GDM1 (cell line): ENCODE measurements around the gene TBC1D30.

Experiments
- DNase-seq: peaks from one replicate; lab custom pipeline; 2025; lab: John Stamatoyannopoulos, UW

TBC1D30 gene

DNA sequence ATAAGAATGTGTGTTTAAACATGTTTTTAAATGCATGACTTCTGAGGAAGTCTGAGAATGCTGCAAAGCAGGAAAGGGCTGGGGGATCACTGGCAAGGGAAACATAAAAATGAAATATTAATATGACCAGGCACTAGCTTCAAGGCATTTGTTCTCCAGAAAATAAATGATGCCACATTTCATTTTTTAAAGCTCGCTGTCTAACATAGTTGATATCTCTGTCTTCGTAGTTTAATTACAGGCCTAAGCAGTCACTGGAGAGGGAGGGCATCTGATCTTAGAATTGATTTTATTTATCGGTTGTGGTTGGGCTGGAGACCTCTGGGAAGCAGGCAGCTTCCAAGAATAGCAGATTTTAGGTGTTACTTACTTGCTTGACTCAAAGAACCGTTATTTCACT lies 87.5 kb downstream of the TBC1D30 start:
- no peak for DNase-seq

GRCh38 chr12:64912516-64913255 lies 88.2 kb downstream of the TBC1D30 start:
- DNase-seq: no peak

- DNase-seq: no peak
Measured at GRCh38 chr12:64915242-64915641, 90.8 kb downstream of the TBC1D30 start.

- no peak for DNase-seq
Measured at GRCh38 chr12:64916411-64917261, 92.2 kb downstream of the TBC1D30 start.

GRCh38 chr12:64918344-64918743 lies 93.9 kb downstream of the TBC1D30 start:
- no peak for DNase-seq

GRCh38 chr12:64918801-64919200 lies 94.4 kb downstream of the TBC1D30 start:
- DNase-seq: no peak

DNA sequence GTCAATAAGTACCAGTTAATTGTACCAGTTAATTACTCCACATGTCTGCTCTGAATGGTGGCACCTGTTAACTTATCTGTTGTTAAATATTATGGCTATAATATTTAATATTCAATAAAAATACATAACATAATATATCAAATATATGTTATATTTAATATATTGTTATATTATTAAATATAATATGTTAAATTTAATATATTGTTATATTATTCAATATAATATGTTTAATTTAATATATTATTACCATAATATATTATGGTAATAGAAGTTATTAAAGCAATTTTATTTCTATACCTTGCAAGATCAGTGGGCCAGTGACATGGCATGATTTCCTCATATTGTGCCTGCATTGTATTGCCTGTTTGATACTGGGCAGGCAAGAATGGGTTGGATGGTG lies 98.4 kb downstream of the TBC1D30 start:
- DNase-seq: no peak

- no peak for DNase-seq
Measured at GRCh38 chr12:64923536-64923935, 99.1 kb downstream of the TBC1D30 start.
